ENCODE measurements around the gene MCRIP1. TPM values are rescaled to one million over a fixed set of nuclear protein-coding genes. Genes with fewer than 3 reads are reported as not detected.

Gene MCRIP1
- total and polyA plus RNA-seq, 2 of the 13 experiments (the other 11 are each of a cell fraction or from before 2014, with no cell fraction given) = 79.7 to 84.9 TPM

DNA sequence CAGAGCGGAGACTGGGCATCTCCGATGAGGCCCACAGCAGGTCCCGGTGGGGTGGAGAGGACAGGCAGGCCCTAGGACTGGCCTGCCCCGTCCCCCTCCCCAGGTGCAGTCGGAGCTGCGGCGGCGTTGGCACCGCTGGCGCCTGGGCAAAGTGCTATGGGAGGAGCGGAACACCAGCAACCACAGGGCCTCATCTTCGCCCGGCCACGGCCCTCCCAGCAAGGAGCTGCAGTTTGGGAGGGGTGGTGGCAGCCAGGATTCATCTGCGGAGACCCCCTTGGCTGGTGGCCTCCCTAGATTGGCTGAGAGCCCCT, 19.8 kb downstream of the MCRIP1 start:
- Histone ChIP-seq H3K4me2 (ENCODE audit: low read depth, low read length) (no peak overlapping the region), H3K36me3 (replicated peaks in 1 of 2; ENCODE audit: control insufficient read depth in 1 of 2, insufficient read depth in 2 of 2, low read length in 2 of 2) (no peaks in the 10 kb centered on the region), H3K9me3 (ENCODE audit: low read length) (no peaks in the 10 kb centered on the region), H3K9ac (ENCODE audit: insufficient read depth, low read depth, low read length) (no peak overlapping the region), H3K79me2 (ENCODE audit: insufficient read depth, low read length) (no peaks in the 10 kb centered on the region), H3K27me3 (ENCODE audit: control insufficient read depth in 1 of 2, insufficient read depth in 2 of 2, low read length in 2 of 2) (peaks cover 9 to 29% of the 10 kb centered on the region in 2 experiments; a peak in 4 of 5 replicates), H3K27ac (ENCODE audit: extremely low read length, insufficient read depth, low read length) (no peak overlapping the region), H3K4me1 (ENCODE audit: insufficient read depth, low read length) (peaks cover 36% of the 10 kb centered on the region), H4K20me1 (ENCODE audit: insufficient read depth, low read length) (no peaks in the 10 kb centered on the region), H3K4me3 (replicated peaks in 1 of 3; ENCODE audit: insufficient read depth in 1 of 3, low read depth in 2 of 3, low read length in 3 of 3) (no peak overlapping the region), H2AFZ (ENCODE audit: low read length) (no peak overlapping the region)
- in situ Hi-C loops (cut with HindIII; ENCODE audit: extremely low pct_ligation_motif_present, low pct_unique_long_range_greater_than_20kb) (no loop called here), intact Hi-C loops (cut with micrococcal nuclease; ENCODE audit: unreplicated experiment) (no loop called here)
- ATAC-seq (no peak), FAIRE-seq (no peak), DNase-seq (ENCODE audit: low spot score) (no peak)
- WGBS (ENCODE audit: low lambda C conversion rate) = 73% methylated on average over 14 of the region's 15 CpGs
- POLR2A ChIA-PET = interaction anchor here (0.9 to 1.8 kb wide), 2 partner anchors 19 to 86 kb away, joined by 3 to 7 read pairs; partner anchors contain the start of gene MCRIP1
- CTCF ChIA-PET (ENCODE audit: low intra/inter-chr PET ratio, low total read pairs) = no interaction called here
- no TSS peak for BruUV-seq (replicated peaks)
- TF ChIP-seq TFAP4 (IDR thresholded peaks at IDR 0.05; ENCODE audit: borderline replicate concordance, low read depth) = no peak
- TF ChIP-seq, protein P1, sequence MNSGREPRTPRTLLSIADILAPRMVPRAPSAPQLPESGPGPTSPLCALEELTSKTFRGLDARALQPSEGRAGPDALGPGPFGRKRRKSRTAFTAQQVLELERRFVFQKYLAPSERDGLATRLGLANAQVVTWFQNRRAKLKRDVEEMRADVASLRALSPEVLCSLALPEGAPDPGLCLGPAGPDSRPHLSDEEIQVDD (CRISPR knock-in tag; IDR thresholded peaks at IDR 0.05; ENCODE audit: borderline replicate concordance) = no peak
- no peak for TF ChIP-seq ZNF10 (CRISPR knock-in tag; IDR thresholded peaks at IDR 0.05; ENCODE audit: borderline replicate concordance, low read depth)
- no peak for TF ChIP-seq NR2F1 (CRISPR knock-in tag; IDR thresholded peaks at IDR 0.05)
- TF ChIP-seq RAD21 (CRISPR knock-in tag; IDR thresholded peaks at IDR 0.05) = no peak
- no peak for TF ChIP-seq PCBP1 (IDR thresholded peaks at IDR 0.05; ENCODE audit: borderline replicate concordance, low read depth, low read length)
- no peak for TF ChIP-seq ZC3H13 (CRISPR knock-in tag; IDR thresholded peaks at IDR 0.05)
- TF ChIP-seq TEAD3 (CRISPR knock-in tag; optimal IDR thresholded peaks at IDR 0.05; ENCODE audit: borderline replicate concordance) = no peak
- TF ChIP-seq SOX5 (CRISPR knock-in tag; IDR thresholded peaks at IDR 0.05; ENCODE audit: borderline replicate concordance) = no peak
- TF ChIP-seq, protein P2, sequence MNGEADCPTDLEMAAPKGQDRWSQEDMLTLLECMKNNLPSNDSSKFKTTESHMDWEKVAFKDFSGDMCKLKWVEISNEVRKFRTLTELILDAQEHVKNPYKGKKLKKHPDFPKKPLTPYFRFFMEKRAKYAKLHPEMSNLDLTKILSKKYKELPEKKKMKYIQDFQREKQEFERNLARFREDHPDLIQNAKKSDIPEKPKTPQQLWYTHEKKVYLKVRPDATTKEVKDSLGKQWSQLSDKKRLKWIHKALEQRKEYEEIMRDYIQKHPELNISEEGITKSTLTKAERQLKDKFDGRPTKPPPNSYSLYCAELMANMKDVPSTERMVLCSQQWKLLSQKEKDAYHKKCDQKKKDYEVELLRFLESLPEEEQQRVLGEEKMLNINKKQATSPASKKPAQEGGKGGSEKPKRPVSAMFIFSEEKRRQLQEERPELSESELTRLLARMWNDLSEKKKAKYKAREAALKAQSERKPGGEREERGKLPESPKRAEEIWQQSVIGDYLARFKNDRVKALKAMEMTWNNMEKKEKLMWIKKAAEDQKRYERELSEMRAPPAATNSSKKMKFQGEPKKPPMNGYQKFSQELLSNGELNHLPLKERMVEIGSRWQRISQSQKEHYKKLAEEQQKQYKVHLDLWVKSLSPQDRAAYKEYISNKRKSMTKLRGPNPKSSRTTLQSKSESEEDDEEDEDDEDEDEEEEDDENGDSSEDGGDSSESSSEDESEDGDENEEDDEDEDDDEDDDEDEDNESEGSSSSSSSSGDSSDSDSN (CRISPR knock-in tag; IDR thresholded peaks at IDR 0.05) = no peak
- TF ChIP-seq MED1 (CRISPR knock-in tag; IDR thresholded peaks at IDR 0.05) = no peak
